Breast epithelium (tissue), 4 donors: ENCODE results near the gene SLC11A1. TPM values are rescaled to one million over a fixed set of nuclear protein-coding genes. Genes with fewer than 3 reads are reported as not detected.

Source experiments
- DNase-seq, 2 donors: peaks; one replicate each; pipeline ENCODE4 v3.0.0-alpha.2; 2019; ENCODE audit warnings: low spot score in 2 of 2
- H3K27ac ChIP-seq, 2 donors: fragments of 200-600 bp; sonication (generic) in 1 of 2; one replicate each; pipeline ENCODE4 v1.5.1; 2016 to 2019; ENCODE audit warnings: mild to moderate bottlenecking in 1 of 2
- H3K27me3 ChIP-seq, 2 donors: fragments of 200-600 bp; sonication (generic) in 1 of 2; one replicate each; pipeline versions ENCODE4 v1.5.1 to v1.6.0; 2017 to 2019; ENCODE audit warnings: control low read depth in 1 of 2, mild to moderate bottlenecking in 1 of 2
- H3K36me3 ChIP-seq: fragments of 200-600 bp; one replicate; pipeline ENCODE4 v1.5.1; 2019
- H3K4me1 ChIP-seq, 2 donors: fragments of 200-600 bp; sonication (generic); one replicate each; pipeline ENCODE4 v1.5.1; 2016 to 2019; ENCODE audit warnings: control low read depth in 1 of 2
- H3K4me3 ChIP-seq, 3 donors: fragments of 200-600 bp; sonication (generic); 1 replicate in 2 of 3; 2 replicates in 1 of 3; pipeline ENCODE4 v1.5.1; 2016 to 2019; ENCODE audit warnings: mild to moderate bottlenecking in 3 of 3, moderate library complexity in 2 of 3
- H3K9me3 ChIP-seq, 2 donors: fragments of 200-600 bp; sonication (generic) in 1 of 2; one replicate each; pipeline ENCODE4 v1.5.1; 2016 to 2019; ENCODE audit warnings: control low read depth in 1 of 2
- POLR2A ChIP-seq: fragments of 450-650 bp; IDR thresholded peaks from one replicate; pipeline ENCODE4 v1.6.1; 2016; ENCODE audit warnings: antibody characterized with exemption, mild to moderate bottlenecking, moderate library complexity
- POLR2AphosphoS5 ChIP-seq, 3 donors: sonication (generic); formaldehyde crosslinking; IDR thresholded peaks; one replicate each; pipeline ENCODE4 v1.6.1; 2017; ENCODE audit warnings: antibody characterized with exemption in 3 of 3
- intact Hi-C: fragments of 100-400 bp; cut with DNase I; formaldehyde crosslinking; loops from one replicate; pipeline ENCODE4 v1.15.1; 2023; ENCODE audit warnings: low total_unique reads
- total RNA-seq, 3 donors: library from RNA; depleted of rRNA; stranded (reverse); fragments of >200 nt; gene quantifications; one replicate each; pipeline ENCODE4 v1.1.0, GENCODE V29; 2016
- TF ChIP-seq, protein P1 (sequence below), 3 donors: fragments of 450-650 bp; IDR thresholded peaks; one replicate each; pipeline ENCODE4 v1.5.1; 2016 to 2017; ENCODE audit warnings: antibody characterized with exemption in 3 of 3, mild to moderate bottlenecking in 3 of 3, moderate library complexity in 3 of 3

SLC11A1 gene
- total RNA-seq, 3 donors from 2014 or later = 14.4 to 53.4 (median 17.9) TPM

- no peaks in the 10 kb centered on the region for H3K36me3 ChIP-seq
- H3K27me3 ChIP-seq = no peaks in the 10 kb centered on the region
- no peaks in the 10 kb centered on the region for H3K9me3 ChIP-seq
- TF ChIP-seq POLR2AphosphoS5 (IDR thresholded peaks at IDR 0.05) = no peak
- TF ChIP-seq, protein P1, sequence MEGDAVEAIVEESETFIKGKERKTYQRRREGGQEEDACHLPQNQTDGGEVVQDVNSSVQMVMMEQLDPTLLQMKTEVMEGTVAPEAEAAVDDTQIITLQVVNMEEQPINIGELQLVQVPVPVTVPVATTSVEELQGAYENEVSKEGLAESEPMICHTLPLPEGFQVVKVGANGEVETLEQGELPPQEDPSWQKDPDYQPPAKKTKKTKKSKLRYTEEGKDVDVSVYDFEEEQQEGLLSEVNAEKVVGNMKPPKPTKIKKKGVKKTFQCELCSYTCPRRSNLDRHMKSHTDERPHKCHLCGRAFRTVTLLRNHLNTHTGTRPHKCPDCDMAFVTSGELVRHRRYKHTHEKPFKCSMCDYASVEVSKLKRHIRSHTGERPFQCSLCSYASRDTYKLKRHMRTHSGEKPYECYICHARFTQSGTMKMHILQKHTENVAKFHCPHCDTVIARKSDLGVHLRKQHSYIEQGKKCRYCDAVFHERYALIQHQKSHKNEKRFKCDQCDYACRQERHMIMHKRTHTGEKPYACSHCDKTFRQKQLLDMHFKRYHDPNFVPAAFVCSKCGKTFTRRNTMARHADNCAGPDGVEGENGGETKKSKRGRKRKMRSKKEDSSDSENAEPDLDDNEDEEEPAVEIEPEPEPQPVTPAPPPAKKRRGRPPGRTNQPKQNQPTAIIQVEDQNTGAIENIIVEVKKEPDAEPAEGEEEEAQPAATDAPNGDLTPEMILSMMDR (IDR thresholded peaks at IDR 0.05) = no peak
- TF ChIP-seq POLR2A = no peak
- intact Hi-C loops = no loop called here
- DNase-seq = no peak
- peak overlapping the region in 1 of 3 donors; percentile 37 for H3K4me3 ChIP-seq
- no peaks in the 10 kb centered on the region for H3K4me1 ChIP-seq
- no peak overlapping the region for H3K27ac ChIP-seq
Observed at GRCh38 chr2:218383892-218384519, 1.9 kb downstream of the SLC11A1 start.

- Histone ChIP-seq H3K36me3 (no peaks in the 10 kb centered on the region), H3K4me1 (no peaks in the 10 kb centered on the region), H3K27ac (no peak overlapping the region), H3K4me3 (no peak overlapping the region), H3K9me3 (no peaks in the 10 kb centered on the region), H3K27me3 (no peaks in the 10 kb centered on the region)
- intact Hi-C loops = no loop called here
- TF ChIP-seq, protein P1 (IDR thresholded peaks at IDR 0.05) = no peak
- no peak for TF ChIP-seq POLR2AphosphoS5 (IDR thresholded peaks at IDR 0.05)
- TF ChIP-seq POLR2A = no peak
- no peak for DNase-seq
Observed at GRCh38 chr2:218384975-218385374, 2.9 kb downstream of the SLC11A1 start.

DNA sequence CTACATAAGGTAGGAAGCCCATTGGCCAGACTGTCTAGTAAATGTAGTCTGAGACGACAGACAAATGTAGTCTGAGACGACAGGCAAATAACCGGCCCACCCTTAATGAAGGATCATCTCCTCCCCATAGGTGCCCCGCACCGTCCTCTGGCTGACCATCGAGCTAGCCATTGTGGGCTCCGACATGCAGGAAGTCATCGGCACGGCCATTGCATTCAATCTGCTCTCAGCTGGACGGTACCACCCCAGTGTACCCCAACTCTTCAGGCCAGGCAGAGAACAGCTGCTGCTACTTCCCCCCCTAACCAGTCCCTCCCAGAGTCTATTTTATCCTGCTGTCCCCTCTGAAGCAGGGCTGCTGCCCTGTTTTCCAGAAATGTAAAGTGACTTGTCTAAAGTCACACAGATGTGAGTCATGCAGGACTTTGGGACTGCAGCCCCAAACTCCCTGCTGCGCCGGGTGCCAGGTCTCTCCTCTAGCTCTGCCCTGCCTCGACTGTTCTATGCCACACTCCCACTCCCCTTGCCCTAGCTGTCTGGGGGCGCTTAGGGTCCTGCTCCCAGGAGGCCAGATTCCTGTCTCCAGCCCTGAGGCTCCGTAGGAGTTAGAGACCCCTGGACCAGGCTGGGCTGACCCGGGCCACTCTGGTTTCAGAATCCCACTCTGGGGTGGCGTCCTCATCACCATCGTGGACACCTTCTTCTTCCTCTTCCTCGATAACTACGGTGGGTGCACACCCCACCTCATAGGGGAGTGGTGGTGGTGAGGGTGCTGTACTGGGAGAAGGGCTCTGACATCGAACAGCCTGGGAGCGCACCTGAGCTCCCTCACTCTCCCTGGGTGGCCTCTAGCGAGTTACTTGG lies 4.7 kb downstream of the SLC11A1 start:
- TF ChIP-seq POLR2A (no peak), POLR2AphosphoS5 (IDR thresholded peaks at IDR 0.05) (no peak)
- TF ChIP-seq, protein P1 (IDR thresholded peaks at IDR 0.05) = no peak
- H3K27ac ChIP-seq = no peak overlapping the region
- peak overlapping the region; percentile 18 to 54 (median 38) for H3K4me3 ChIP-seq
- H3K27me3 ChIP-seq = no peaks in the 10 kb centered on the region
- no peak for DNase-seq
- H3K9me3 ChIP-seq = no peaks in the 10 kb centered on the region
- intact Hi-C loops = no loop called here
- no peaks in the 10 kb centered on the region for H3K4me1 ChIP-seq
- no peaks in the 10 kb centered on the region for H3K36me3 ChIP-seq

DNA sequence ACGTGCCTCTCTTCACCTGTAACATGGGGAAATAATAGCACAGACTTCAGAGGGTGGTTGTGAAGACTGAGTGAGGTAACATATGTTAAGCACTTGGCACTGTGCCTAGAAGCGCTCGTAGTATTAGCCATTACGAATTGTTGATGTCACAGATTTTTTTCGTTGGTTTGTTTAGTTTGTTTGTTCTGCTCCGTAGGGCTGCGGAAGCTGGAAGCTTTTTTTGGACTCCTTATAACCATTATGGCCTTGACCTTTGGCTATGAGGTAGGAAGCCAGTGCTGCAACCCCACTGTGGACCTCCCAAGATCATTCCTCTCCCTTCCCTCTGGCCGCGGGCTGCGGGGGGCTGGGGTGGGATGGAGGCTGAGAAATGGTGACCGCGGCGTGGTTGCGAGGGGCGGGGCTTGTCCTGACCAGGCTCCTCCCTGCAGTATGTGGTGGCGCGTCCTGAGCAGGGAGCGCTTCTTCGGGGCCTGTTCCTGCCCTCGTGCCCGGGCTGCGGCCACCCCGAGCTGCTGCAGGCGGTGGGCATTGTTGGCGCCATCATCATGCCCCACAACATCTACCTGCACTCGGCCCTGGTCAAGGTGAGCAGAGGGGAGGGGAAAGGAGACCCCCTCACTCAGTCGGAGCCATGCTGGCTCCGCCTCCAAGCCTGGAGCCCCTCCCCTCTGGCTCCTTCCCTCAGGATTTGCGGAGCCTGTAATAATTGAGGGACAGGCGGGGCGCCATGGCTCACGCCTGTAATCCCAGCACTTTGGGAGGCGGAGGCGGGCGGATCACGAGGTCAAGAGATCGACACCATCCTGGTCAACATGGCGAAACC lies 5.5 kb downstream of the SLC11A1 start:
- no peaks in the 10 kb centered on the region for H3K4me1 ChIP-seq
- TF ChIP-seq POLR2AphosphoS5 (IDR thresholded peaks at IDR 0.05) = no peak
- TF ChIP-seq POLR2A = no peak
- TF ChIP-seq, protein P1 (IDR thresholded peaks at IDR 0.05) = no peak
- H3K27me3 ChIP-seq = no peaks in the 10 kb centered on the region
- intact Hi-C loops = no loop called here
- H3K4me3 ChIP-seq = peak overlapping the region; percentile 18 to 54 (median 38)
- peak overlapping the region in 1 of 2 donors; percentile 20 for H3K27ac ChIP-seq
- H3K36me3 ChIP-seq = no peaks in the 10 kb centered on the region
- no peaks in the 10 kb centered on the region for H3K9me3 ChIP-seq
- no peak for DNase-seq
